Right ventricle myocardium inferior (tissue), 1 donor: ENCODE results near the gene PACSIN2. TPM values are rescaled to one million over a fixed set of nuclear protein-coding genes. Genes with fewer than 3 reads are reported as not detected.
A peak's percentile ranks its signal among the peaks of the same experiment; 100 is the strongest.
"Not testable (repeated sequence)": the region's sequence is repeated elsewhere in the genome, so short reads cannot be mapped to it uniquely, and the experiment has no call there.

Source experiments
- ATAC-seq: fragments of 200-7000 bp; cut with Tn5 transposase; one replicate; pipeline ENCODE4 v1.9.1; 2020; ENCODE audit warnings: mild to moderate bottlenecking, moderate library complexity
- DNase-seq: peaks from one replicate; pipeline ENCODE4 v3.0.0; 2021; ENCODE audit errors: missing footprints
- intact Hi-C: fragments of 100-400 bp; cut with DNase I; formaldehyde crosslinking; loops from one replicate; pipeline ENCODE4 v1.11.0; 2022
- long read RNA-seq: library from polyadenylated mRNA; unstranded; transcript quantifications from one replicate; pipeline ENCODE4 v2.0.0, GENCODE V29; 2021
- total RNA-seq: library from RNA; stranded (reverse); fragmentation: NEBNext Ultra II Directional; extraction: Animal tissue kit (Norgen Biotek cat#: 25700); gene quantifications from one replicate; pipeline ENCODE4 v1.2.1, GENCODE V29; 2021
- donor health status: DM: no; HTN: yes; CAD: no; lungs with severe emphysema.

The PACSIN2 gene, protein sequence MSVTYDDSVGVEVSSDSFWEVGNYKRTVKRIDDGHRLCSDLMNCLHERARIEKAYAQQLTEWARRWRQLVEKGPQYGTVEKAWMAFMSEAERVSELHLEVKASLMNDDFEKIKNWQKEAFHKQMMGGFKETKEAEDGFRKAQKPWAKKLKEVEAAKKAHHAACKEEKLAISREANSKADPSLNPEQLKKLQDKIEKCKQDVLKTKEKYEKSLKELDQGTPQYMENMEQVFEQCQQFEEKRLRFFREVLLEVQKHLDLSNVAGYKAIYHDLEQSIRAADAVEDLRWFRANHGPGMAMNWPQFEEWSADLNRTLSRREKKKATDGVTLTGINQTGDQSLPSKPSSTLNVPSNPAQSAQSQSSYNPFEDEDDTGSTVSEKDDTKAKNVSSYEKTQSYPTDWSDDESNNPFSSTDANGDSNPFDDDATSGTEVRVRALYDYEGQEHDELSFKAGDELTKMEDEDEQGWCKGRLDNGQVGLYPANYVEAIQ
- total RNA-seq: 64.9 TPM
- long read RNA-seq, transcript PACSIN2-201 (11 exons, 3,249 nt): major isoform, 35 of 80 reads
- long read RNA-seq, partial matches to known transcripts: 13 of 80 reads
- long read RNA-seq, other reads (novel, unspliced or antisense): 29 of 80 reads

DNA sequence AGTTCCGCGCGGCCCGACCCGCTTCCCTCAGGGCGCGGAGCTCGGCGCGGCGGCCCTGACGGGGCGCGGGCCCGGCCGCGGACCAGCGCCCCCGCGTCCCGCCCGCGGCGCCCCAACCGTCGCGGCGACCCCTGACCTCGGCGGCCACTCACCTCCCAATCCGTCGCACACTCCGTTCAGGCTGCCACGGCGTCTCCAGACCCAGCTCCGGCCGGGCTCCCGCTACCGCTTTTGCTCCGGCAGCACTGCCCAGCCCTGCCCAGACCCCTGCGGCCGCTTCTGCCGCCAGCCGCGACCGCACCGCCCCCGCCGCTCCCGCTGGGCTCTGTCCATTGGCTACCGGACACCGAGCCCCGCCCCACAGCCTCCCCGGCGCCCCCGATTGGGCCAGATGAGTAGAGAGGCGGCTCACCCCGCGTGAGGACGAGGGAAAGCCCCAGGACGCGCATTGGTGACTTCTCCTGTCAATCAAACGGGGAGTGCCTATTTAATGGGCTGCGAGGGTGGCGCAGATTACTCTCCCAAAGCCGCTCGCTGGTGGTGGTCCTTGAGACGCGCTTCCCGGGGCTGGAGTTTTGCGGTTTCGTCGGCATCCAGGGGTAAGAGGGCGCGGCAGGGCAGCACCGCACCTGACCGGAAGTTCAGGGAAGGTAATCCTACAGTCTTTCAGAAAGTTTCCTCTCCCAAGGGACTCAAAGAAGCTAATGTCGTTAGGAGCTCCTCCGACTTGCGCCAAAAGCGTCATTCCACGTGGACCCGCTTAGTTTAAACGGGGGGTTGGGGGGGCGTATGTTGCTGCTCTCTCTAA, at the start of gene PACSIN2:
Gene PACSIN2 (minus strand): TSS at position 281 of the 808 bp plus-strand sequence. CDS start 103,069 bp downstream, outside the sequence.
- DNase-seq (peak; percentile 100), ATAC-seq (peak; percentile 100)
- intact Hi-C loops: loop anchor here (10.0 kb wide), 1 partner anchor 50 kb away; no protein-coding TSS in a partner anchor

DNA sequence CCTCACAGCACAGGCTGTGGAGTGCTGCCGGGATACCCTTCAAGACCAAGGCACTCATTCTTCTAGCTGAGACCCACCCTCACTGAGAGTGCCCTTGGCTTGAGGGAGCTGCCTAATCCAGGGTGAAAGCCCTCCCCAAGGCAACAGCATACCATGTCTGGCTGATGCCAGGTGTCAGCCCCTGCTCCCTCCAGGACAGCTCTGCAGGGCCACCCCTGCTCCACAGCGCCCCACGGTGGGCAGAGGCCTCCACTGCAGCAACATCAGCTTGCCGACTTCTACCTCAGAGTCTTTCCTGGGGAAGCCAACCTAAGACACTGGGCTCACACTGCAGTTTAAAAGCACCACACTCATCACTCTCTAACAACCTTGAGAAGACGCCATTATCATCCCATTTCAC, 45.2 kb upstream of the PACSIN2 start:
- intact Hi-C loops: no loop called here
- DNase-seq (no peak), ATAC-seq (no peak)

DNA sequence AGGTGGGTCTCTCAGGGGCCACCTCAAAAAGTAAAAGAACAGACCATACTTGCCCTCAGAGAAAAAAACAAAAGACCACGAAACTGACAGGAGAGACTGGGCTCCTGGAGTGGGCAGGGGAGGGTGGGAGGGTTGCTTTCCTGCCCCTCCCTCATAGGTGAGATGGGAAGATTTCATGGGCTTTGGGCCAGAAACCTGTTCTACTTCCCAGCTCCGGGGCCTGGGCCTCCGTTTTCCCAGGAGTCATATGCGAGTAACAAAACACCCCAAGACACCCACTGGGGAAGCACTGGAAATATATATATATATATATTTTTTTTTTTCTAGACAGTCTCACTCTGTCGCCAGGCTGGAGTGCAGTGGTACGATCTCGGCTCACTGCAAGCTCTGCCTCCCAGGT, 42.7 kb upstream of the PACSIN2 start:
- ATAC-seq: no peak
- DNase-seq: no peak
- intact Hi-C loops: no loop called here

DNA sequence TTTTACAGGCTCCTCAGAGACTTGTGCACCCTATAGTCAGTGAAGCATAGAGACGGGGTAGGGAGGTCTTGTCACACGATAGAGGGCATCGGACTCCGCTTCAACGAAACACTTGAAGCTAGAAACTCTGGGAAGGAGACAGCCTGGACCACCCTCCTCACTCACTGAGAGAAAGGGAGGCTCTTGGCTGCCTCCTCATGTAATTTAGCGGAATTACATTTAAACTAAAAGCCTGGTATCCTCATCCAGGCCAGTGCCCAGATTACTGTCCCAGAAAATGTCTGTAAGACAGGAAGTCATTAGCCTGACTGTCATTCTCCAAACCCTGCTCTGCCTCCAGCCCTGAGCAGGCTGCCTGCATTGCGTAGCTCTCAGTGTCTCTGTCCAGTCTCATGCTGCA, 38.2 kb upstream of the PACSIN2 start:
- no peak for DNase-seq
- intact Hi-C loops: no loop called here
- ATAC-seq: no peak

DNA sequence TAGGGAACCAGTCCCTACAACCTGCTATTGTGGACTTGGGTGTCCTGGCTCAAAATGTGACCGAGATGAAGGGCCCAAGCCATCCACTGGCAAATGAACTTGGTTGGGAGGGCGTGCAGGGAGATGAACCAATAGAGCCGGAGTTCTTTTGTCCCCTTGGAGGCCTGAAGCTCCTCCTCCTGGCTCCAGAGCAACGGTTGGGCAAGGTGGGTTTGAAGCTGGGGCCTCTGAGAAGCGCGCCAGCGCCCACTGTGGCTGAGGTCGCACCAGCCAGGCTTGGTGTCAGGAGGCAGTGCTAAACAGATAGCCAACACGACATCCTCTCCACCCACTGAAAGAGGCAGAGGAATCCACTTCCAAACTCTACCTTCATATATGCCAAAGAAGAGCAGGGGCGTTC, 36.0 kb upstream of the PACSIN2 start:
- ATAC-seq (no peak), DNase-seq (no peak)
- intact Hi-C loops: no loop called here

DNA sequence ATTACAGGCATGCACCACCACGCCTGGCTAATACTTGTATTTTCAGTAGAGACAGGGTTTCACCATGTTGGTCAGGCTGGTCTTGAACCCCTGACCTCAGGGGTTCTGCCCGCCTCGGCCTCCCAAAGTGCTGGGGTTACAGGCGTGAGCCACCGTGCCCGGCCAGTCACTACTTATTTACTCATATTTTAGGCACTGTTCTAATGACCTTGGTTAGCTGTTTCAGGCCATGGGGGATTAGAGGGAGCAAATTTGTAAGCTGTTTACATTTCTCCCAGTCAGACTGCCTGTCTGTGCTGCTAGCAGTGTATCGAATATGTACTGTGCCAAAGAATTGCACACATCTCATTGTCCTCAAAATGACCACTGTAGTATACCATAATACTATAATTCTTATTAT, 32.7 kb upstream of the PACSIN2 start:
- ATAC-seq: no peak
- intact Hi-C loops: no loop called here

DNA sequence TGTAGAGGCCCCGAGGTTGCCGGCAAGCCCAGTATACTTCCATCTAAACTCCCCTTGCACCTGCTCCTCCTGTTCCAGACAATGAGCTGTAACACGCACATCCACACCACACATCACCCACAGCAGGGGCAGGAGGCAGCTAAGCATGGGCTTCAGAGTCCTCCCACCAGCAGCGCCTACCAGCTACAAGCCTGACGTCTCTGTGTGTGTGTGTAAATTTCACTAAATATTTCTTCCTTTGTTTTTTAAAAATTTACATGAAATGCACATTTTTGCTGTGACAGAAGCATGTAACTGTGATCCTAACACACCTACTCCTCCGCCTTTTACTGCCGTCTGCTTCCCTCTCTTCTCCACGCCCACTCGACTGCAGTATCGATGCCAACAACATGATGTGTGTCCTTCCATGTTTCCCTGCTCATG, 29.4 kb upstream of the PACSIN2 start:
- no peak for ATAC-seq
- intact Hi-C loops: no loop called here
- DNase-seq: no peak

More for the DNA sequence above, 32.7 kb upstream of the PACSIN2 start:
- DNase-seq: no peak

DNA sequence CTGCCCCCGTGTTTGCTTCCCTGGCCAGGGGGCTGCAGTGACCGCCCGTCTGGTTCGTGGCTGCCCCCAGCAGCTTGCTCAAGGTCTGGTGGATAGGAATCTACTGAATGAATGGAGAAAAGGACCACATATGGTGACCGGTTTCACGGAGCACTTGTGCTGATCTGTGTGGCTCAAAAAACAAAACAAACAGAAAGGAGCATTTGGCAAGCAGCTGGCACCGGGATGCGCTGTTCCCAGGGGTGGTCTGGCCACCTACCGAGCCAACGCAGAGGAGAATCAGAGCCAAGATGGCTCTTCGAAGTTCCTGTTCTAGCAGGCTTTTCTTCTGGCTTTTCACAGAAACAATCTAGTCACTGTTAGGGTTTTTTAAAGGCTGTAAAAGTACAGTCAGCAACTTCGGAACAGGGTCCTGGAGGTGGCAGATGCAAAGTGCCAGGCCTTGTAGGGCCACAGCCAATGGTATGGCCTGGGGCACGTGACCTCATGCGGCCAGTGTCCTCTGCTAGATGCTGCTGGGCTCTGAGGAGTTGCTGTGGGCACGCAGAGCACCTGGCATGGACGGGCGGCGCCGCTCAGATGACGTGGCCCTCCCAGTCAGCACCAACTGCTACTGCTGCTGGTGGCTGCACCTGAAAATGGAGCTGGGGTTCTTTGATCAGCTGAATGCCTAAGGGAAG, 27.3 kb upstream of the PACSIN2 start:
- DNase-seq: no peak
- no peak for ATAC-seq
- intact Hi-C loops: no loop called here

DNA sequence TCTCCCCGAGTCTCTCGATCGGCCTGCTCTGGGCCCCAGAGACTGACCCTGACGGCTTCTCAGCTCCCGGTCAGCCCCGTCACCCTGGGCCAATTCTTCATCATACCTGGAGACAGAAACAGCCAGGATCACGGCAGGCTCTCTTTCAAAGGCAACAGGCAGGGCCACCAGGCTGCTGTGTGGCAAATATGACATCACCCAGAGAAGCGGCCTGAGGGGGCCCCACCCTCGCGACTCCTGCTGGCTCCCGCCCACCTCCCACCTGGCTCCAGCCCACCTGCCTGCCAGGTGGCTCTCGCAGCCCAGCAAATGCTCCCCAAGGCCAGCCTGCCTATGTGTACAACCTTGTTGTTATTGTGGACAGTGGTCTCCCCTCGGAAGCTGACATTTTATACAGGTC, 24.9 kb upstream of the PACSIN2 start:
- no peak for DNase-seq
- intact Hi-C loops: loop anchor here (1.0 kb wide), 1 partner anchor 16 kb away; no protein-coding TSS in a partner anchor
- ATAC-seq: no peak

DNA sequence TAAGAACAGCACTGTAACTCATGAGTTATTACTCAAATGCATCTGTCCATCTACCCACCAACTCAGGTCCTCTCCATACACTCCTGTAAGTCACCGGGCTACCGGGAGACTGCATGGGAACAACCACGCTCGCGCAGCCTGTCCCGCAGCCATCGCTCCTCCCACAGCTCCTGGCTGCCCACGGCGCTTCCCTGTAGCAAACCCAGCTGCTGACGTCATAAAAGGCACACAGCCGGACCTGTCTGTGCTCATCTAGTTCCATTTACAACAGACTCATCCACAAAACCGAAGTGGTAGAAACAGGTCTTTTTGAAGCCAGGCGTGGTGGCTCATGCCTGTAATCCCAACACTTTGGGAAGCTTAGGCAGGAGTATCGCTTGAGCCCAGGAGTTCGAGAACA, 23.4 kb upstream of the PACSIN2 start:
- no peak for DNase-seq
- intact Hi-C loops: no loop called here
- ATAC-seq: no peak

DNA sequence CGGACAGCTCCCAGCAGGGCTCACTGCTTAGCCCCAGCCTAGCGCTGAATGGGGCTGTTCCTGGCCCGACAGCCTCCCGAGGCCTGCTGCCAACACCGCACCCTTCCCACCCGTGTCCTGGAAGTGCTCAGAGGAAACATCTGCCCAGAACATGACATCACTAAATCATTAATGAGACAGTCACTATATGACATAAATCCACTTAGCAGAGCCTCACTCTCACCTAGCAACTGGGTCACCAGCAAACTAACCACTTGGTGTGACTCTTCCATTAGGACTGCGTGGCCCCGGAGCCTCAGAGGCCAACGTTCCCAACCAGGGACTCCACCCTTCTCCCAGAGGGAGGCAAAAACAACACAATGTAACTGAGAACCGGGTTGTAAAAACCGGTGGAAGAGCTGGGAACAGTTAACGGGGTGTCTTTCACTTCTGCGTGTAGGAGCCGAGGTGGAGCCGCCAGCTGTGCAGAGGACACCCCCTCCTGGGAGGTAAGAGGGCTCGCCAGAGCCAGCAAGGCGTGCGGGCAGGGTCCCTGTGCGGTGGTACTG, 21.4 kb upstream of the PACSIN2 start:
- ATAC-seq: peak; percentile 86
- intact Hi-C loops: no loop called here
- DNase-seq: peak; percentile 82

DNA sequence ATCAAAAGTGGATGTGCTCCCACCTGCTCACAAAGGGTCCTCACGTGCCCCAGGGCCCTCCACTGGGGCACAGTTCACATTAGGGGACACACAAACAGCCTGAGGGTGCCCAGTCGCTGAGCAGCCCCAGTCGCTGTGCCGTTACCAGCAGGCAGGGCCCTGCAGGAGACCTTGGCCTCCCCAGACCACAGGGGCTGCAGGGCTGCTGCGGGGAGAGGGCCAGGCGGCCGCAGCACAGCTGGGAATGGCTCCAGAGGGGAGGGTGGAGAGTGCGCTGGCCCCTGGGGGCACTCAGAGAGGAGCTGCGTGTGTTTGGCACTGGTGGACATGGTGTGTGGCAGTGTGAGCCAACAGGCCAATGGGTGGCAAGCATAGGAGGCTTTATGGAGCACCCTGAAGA, 20.3 kb upstream of the PACSIN2 start:
- intact Hi-C loops: no loop called here
- DNase-seq: no peak
- ATAC-seq: no peak

DNA sequence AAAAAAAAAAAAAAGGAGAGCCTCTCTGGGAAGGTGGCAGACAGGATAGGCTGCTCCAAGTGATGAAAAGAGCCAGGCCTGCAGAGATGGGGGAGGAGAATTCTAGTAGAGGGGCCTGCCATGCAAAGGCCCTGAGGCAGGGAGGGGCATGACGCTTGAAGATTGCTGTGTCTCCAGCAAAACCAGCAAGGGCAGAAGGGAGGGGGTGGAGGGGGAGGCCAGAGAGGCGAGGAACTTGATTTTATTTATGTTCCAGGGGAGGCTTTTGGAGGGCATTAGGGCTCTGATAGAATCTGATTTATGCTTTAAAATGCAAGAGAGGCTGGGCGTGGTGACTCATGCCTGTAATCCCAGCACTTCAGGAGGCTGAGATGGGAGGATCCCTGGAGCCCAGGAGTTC, 16.7 kb upstream of the PACSIN2 start:
- intact Hi-C loops: no loop called here
- DNase-seq: no peak
- no peak for ATAC-seq

DNA sequence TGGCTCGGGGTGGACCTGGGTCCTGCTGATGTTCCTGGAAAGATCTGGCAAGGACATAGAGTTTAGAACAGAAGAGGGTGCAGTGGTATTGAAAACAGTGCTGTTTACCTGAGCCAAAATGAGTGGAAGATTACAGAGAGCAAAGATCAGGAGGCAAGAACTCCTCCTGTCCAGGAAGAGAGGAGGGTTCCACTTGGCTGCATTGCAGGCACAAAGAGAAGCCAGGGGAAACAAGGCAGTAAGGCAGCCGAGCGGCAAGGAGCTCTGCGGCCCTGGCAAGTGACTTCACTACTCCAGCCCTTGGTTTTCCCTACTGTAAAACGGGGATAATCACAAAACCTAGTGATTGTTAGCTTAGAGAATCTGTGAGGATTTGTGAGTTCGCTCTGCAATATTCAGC, 3.7 kb upstream of the PACSIN2 start:
- intact Hi-C loops: loop anchor here (10.0 kb wide), 1 partner anchor 54 kb away; no protein-coding TSS in a partner anchor
- no peak for ATAC-seq
- no peak for DNase-seq

DNA sequence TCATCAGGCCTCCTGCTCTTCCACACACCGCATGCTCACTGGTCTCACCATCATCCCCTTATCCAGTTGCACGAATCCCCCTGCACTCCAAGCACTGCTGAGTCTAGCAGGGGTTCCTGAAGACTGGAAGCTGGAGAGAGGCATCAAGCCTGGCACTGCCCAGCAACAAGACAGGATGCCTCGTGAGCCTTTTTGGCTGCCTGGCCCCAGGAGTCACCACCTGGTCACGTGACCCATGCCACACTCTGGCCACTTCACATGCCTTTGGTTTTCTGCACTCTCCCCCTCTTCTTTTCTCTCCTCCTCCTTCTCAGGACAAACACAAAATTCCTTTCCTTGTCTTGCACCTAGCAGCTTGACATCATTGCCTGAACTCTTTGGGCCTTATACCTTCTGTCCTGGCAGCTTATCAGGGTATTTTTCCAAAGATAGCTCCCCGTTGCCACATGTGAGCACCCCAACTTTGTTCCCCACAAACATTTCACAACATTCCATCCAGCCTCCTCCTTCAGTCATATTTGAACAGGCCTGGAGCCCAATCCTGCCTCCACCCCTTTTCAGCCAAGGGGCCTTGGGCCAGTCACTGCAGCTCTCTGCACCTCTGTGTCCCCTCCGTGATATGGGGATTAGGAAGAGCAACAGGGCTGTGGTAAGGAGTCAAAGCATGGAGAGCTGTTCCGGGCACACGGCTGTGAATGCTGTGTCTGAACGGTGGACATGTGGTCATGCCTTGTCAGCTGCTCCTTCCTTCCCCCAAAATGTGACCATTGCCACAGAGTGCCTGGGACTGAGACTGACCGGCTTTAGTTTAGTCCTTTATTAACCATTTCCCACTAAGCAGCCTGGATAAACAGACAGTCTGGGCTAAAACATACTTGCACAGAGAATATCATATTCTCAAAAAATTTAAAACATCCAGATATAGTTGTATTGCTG, 2.8 kb upstream of the PACSIN2 start:
- DNase-seq: no peak
- ATAC-seq: no peak
- intact Hi-C loops: loop anchor here (10.0 kb wide), 1 partner anchor 53 kb away; no protein-coding TSS in a partner anchor

DNA sequence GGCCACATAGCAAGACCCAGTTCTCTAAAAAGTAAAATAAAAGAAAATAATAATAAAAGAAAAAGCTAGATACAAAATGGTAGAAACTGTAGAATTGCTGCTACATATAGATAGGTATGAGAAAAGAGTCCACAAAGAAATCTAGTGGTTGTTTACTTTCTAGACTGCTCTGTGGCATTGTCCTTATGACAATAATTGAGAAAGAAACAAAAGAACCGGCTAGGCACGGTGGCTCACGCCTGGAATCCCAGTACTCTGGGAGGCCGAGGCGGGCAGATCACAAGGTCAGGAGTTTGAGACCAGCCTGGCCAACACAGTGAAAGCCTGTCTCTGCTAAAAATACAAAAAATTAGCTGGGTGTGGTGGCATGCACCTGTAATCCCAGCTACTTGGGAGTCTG, 1.2 kb upstream of the PACSIN2 start:
- not testable (repeated sequence) for ATAC-seq, DNase-seq
- intact Hi-C loops: loop anchor here (10.0 kb wide), 1 partner anchor 51 kb away; no protein-coding TSS in a partner anchor

DNA sequence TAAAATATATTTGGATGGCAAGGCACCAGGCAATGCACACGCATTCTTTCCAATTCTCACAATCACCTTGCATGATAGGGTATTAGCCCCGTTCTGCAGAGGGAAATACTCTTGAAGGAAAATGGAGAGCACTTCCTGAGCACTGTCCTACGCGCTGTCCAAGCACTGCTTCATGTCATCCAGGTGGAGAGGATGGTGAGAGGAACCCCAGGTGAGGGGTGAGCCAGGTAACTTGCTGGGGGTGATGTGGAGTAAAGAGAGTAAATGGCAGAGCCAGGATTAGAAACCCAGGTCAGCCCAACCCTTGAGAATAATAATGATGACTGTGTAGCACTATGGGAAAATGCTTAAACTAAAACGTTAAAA, 711 bp upstream of the PACSIN2 start:
- ATAC-seq (no peak), DNase-seq (no peak)
- intact Hi-C loops: loop anchor here (10.0 kb wide), 1 partner anchor 51 kb away; no protein-coding TSS in a partner anchor
